Uterus (tissue), 2 donors: ENCODE measurements around the gene LCT.

Source experiments
- POLR2A ChIP-seq, 2 donors: fragments of 450-650 bp; IDR thresholded peaks; one replicate each; pipeline ENCODE4 v1.6.1; 2016; ENCODE audit warnings: antibody characterized with exemption in 2 of 2, mild to moderate bottlenecking in 1 of 2, moderate library complexity in 1 of 2
- TF ChIP-seq, protein P1 (sequence below), 4 experiments: fragments of 200-600 bp in 2 of 4; fragments of 450-650 bp in 2 of 4; sonication (generic) in 2 of 4; IDR thresholded peaks; one replicate each; pipeline ENCODE4 v1.5.1; 2016 to 2019; ENCODE audit warnings: antibody characterized with exemption in 4 of 4, mild to moderate bottlenecking in 2 of 4, moderate library complexity in 1 of 4

DNA sequence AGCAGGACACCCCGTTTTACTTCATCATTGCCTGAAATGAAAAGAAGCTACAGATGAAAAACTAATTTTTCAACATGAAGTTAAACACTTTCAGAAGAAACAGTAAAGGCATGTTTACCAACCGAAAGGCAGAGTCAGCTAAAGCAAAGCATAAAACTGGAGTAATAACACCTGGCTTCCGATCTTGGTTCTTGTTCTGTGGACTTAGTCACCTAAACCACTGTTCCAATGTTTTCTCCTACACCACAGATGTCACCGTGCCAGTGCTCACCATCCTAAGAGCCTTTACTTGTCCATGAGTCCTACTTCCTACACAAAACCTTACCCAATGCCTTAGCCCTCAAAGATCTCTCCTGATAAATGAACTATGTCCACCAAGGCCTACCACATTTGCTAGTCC, 25.7 kb upstream of the LCT start:
- TF ChIP-seq, protein P1, sequence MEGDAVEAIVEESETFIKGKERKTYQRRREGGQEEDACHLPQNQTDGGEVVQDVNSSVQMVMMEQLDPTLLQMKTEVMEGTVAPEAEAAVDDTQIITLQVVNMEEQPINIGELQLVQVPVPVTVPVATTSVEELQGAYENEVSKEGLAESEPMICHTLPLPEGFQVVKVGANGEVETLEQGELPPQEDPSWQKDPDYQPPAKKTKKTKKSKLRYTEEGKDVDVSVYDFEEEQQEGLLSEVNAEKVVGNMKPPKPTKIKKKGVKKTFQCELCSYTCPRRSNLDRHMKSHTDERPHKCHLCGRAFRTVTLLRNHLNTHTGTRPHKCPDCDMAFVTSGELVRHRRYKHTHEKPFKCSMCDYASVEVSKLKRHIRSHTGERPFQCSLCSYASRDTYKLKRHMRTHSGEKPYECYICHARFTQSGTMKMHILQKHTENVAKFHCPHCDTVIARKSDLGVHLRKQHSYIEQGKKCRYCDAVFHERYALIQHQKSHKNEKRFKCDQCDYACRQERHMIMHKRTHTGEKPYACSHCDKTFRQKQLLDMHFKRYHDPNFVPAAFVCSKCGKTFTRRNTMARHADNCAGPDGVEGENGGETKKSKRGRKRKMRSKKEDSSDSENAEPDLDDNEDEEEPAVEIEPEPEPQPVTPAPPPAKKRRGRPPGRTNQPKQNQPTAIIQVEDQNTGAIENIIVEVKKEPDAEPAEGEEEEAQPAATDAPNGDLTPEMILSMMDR (IDR thresholded peaks at IDR 0.05): no peak
- no peak for TF ChIP-seq POLR2A (IDR thresholded peaks at IDR 0.05)
